ENCODE results near the gene CLCN1.

GRCh38 chr7:143283381-143283780, 32.5 kb upstream of the CLCN1 start:
- TF ChIP-seq, protein P1, sequence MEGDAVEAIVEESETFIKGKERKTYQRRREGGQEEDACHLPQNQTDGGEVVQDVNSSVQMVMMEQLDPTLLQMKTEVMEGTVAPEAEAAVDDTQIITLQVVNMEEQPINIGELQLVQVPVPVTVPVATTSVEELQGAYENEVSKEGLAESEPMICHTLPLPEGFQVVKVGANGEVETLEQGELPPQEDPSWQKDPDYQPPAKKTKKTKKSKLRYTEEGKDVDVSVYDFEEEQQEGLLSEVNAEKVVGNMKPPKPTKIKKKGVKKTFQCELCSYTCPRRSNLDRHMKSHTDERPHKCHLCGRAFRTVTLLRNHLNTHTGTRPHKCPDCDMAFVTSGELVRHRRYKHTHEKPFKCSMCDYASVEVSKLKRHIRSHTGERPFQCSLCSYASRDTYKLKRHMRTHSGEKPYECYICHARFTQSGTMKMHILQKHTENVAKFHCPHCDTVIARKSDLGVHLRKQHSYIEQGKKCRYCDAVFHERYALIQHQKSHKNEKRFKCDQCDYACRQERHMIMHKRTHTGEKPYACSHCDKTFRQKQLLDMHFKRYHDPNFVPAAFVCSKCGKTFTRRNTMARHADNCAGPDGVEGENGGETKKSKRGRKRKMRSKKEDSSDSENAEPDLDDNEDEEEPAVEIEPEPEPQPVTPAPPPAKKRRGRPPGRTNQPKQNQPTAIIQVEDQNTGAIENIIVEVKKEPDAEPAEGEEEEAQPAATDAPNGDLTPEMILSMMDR (conservative IDR thresholded peaks at IDR 0.05; ENCODE audit: low read length), result no peak
- TF ChIP-seq EZH2phosphoT487 (IDR thresholded peaks at IDR 0.05; ENCODE audit: borderline replicate concordance), result no peak
